SHP77 (cell line): ENCODE data around the gene LAMA1.

ENCODE experiments used
- DNase-seq, 2 experiments: peaks; one replicate each; lab custom pipeline; 2025; lab: John Stamatoyannopoulos, UW

LAMA1 gene

DNA sequence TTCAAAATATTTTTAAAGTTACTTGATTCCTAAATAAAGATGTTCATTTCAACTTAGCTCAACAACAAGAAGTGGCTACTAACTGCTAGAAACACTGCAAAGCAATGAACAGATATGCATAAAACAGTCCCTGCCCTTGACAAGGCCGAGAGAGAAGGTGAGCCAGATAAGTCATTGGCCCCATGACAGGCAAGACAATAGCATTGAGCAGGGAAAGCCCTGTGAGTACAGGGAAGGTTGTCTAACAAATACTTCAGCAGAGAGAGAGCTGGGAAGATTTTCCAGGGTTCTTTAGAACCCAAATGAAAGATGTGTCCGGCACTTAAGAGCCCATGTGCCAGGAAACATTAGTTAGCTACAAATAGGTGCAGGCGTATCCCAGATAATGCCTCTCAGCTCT is 4.7 kb downstream of the LAMA1 start:
- DNase-seq, result no peak

DNA sequence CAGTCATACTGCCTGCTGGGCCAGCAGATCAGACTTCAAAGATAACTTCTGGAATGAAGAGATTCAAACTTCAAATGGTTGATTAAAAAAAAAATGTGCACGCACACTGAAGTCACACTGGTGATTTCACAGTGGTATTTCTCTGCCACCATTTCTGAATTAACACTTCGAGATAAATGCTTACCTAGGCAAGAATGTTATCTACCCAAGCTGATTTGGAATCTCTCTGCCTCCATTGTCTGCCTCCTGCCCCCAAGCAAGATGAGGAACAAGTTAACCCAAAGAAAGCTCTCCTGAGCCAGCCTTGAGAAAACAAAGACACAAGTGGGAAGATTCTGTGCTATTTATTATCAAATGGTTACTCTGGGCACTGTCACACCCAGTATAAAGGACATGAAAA is 6.5 kb downstream of the LAMA1 start:
- DNase-seq, result no peak

DNA sequence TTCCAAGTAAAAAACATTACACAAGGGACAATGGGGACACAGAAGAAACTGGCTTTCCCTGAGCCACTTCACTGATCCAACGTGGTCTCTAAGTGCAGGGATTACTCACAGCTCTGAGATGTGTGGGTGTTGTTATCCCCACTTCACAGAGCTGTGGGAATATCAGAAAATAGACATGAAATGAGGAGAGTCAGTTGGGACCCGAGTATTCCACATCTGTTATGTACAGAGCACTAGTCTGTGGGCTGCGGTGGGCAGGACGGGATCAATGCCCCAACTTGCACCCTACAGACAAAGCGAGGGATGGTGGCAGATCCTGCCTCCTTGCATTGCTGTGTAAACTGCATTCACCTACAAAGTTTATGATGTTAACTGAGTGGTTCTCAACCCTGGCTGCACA is 11.7 kb downstream of the LAMA1 start:
- no peak for DNase-seq

DNA sequence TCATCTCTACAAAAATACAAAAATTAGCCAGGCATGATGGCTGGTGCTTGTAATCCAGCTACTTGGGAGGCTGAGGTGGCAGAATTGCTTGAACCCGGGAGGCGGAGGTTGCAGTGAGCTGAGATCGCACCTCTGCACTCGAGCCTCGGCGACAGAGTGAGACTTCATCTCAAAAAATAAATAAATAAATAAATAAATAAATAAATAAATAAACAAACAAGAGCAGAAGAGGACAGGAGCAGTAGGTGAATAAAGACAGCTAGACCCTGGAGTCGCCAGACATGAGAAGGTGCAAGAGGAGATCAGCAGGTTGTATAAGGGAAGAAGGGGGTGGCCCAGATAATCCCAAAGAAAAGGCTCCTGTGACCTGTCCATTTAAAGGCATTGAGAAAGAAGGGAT is 12.3 kb downstream of the LAMA1 start:
- DNase-seq, result no peak

DNA sequence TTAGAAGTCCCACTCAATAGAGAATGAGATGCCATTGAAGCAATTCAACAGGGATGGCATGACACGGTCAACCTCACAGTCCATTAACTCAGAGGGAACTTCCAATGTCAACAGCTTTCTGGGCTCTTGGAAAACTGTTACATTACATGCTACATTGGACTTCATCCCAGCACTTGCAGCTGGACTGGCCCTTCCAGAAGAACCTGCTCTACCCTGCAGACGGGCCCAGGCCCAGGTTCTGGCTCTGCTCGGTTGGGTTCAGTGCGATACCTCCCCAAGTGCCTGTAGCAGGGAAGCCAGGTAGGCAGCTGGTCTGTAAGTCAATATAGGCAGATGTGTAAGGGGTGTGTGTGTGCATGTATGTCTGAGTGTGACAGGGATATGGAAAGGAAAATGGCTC is 12.9 kb downstream of the LAMA1 start:
- no peak for DNase-seq

DNA sequence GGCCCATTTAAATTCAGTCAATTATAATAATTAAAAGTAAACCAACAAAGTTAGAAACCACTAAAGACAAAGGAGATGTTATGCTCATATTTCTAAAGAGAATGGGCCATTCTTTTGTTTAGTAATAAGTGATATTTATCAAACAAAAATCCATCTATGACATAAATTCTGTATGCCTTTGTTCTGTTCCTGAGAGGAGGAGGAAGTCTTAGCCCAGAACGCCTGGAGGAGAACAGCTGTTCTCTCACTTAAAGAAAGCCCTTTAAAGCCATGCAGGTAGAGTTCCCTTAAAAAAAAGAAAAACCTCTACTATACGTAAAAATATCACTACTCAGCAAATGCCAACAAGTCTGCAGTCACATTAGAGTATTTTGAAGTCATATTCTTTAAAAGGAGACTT is 15.5 kb downstream of the LAMA1 start:
- no peak for DNase-seq

DNA sequence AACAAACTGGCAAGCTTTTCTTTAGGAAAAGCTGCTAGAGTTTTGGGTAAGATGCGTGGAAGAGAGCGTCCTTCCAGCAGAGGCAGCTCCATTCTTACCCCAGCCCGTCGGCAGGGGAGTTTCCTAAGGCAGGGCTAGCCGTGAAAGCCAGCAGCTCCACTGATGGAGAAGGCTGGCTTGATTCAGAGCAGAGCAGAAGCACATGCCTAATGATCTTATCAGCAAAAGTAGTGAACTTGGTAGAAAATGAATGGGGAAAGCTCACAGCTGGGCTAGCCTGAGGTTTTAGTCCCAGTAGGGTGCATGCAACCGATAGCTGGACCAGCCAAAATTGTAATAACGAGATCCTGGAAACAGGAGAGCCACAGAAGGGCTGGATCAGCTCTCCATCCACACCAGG is 20.8 kb downstream of the LAMA1 start:
- DNase-seq, result no peak

DNA sequence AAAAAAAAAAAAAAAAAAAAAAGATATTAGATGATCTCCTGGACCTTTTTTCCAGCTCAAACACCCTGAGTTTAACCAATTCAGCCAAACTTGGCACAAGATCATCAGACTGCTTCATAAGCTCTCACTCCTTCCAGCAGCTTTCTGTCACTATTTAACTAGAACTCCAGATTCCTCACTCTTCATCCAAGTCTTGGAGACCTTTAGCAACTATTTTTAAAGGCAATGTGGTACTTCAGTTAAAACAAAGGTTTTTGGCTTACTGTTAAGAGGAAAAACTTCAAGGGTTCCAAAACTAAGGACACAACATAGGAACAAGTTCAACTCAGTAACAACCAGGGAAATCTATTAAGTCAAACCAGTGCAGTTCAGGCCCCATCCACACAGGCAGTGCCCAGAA is 23.2 kb downstream of the LAMA1 start:
- no peak for DNase-seq

DNA sequence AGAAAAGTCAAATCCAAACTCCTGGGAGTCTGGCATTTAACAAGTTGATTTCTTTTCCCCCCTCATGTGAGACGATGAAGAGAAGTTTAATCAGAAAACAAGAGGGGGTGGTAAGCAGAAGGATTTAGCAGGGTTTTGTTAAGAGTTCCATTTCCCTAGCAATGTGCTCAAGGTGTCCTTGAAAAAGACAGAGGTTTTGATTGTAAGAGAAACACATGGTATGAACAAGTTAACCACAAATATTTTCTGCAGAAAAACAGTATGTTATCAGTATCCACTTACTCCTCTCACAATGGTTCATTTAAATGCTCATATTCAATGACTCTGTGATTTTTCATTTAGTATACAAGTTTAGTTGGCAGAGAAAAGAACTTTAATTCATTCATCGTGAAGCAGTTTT is 26.8 kb downstream of the LAMA1 start:
- no peak for DNase-seq

DNA sequence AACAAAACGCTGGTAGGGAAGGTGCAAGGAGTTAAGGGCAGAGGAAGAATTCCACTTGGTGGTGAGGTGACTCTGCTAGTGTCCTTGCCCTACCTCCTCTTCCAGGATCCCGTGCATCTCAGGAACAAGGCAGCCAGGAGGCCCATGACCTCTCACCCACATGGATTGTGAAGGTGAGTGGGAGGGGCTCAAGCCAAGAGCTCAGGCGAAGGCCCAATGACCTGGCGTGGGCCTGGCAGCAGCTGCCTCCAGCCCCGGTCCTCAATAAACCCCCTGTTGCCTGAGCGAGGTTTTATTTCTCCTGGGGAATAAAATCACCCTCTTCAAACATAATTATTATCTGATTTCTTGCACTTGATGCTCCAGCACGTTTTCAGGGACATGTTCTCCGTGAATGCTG is 28.2 kb downstream of the LAMA1 start:
- no peak for DNase-seq

DNA sequence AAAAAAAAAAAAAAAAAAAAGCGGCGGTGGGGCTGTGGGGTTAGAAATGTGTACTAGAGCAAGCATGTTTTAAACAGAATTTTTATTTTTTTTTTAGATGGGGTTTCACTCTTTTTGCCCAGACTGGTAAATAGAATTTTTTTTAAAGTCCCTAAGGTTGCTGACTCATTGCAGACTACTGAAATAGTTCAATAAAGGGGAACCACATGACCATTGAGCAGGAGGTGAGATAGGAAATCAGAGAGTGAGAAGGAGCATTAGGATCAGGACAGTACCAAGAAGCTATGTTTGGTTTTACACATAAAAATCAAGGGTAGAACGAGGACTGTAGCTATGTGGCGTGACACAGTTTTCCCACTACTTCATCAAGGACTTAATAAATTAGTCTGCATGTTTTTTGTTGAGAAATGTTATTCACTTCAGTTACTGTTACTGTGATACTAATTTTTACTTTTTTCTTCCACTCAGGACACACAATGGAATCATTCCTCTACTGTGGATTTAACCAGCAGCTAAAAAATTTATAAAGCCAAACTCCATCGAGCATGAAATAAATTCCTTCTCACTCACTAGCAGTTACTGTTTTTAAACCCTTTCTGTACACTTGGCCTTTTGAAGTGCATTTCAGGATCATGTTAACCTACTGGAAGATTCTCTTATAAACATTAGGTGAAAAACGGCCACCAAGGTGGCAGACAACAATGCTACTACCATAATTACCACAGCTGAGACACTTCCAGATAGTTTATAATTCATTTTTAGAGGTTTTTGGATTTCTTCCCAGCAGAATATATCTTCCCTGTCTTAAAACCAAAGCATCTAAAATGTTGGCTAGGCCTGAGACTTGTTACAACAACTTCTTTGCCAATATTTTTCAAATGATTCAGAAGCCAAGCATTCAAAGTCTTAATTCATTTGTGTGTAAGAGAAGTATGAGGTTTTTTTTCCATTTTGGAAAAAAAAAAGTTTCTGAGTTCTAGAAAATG is 33.2 kb downstream of the LAMA1 start:
- no peak for DNase-seq

DNA sequence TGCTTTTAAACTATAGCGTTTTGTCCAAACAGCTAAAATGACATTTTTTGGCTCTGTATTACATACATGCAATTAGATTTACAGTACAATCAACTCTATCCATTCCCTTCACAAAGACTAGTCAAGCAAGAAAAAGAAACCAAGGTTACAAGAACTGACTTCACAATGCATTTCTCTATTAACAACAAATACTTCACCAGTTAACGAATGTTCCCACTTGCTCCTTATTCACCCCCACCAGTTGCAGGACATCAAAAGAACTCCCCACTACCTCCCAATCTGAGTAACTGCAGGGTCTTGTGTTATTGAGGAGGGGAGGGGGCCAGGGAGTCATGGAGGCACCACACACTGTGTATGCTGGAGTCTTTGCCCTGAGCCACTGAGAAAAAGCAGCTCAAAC is 34.9 kb downstream of the LAMA1 start:
- no peak for DNase-seq

DNA sequence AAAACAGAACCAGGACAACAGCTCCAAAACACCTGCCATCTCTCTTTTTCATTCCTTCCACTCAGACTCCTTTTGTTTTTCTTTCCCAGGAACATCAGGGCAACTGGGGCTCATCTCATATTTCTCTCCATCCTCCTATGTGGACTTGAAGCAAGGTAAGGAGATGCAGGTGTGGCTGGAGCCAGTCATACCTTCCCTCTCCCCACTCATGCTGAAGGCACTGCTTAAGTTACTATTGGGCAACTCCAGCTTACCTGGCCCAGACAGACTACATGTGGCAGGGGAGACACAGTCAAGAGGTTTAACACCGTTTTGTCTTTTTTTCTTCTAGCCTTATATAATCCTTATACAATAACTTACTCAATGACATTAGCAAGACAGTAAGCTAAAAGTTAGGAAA is 38.4 kb downstream of the LAMA1 start:
- no peak for DNase-seq

DNA sequence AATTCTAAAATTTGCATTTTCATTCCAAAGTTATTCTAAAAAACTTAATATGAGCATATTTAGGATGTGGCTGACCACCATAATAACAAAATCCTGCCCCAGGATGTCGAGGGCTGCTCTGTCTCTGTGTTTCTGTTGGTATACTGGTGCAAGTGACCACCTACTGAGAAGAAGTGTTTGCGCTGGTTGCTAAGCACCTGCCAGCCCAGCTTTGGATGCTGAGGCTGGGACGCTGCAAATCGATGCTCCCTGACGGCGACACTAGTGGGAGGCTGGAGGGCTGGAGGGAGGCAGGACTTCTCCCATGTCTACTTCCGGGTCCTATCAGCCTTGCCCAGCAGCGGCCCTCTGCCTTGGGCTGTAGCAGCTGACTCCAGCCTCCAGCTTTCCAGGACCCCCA is 45.0 kb downstream of the LAMA1 start:
- no peak for DNase-seq

DNA sequence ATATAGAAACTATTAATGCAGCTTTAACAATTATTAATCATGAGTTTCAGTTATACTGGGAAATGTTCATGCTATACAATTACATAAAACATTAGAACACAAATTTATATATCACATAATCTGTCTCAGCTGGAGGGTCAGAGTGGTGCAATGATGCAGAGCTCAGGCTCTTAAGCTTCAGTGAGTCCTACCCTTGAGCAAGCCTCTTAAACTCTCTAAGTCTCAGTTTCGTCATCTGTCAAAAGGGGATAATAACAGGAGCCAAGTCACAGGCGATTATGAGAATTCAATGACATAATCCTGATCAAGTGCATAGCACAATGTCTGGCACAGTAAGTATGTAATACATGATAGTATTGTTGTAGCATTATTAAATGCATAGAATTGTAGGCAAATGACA is 46.0 kb downstream of the LAMA1 start:
- no peak for DNase-seq

DNA sequence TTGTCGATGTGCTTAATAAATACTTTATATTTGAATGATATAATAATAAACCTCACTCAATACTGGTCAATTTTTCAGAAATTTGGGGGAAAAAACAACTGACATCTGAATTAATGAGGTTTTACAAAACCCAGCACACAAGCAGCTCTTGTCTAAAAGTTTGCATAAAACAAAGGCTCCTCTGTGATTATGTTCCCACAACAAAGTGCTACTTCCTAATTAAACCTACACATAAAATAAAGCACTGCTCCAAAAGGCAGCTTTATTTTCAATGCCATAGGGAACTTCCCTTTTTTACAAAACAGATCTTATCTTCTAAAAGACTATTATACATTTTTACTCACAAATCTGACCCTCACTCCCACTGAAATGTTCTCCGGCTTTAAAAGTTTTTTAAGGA is 47.1 kb downstream of the LAMA1 start:
- no peak for DNase-seq

DNA sequence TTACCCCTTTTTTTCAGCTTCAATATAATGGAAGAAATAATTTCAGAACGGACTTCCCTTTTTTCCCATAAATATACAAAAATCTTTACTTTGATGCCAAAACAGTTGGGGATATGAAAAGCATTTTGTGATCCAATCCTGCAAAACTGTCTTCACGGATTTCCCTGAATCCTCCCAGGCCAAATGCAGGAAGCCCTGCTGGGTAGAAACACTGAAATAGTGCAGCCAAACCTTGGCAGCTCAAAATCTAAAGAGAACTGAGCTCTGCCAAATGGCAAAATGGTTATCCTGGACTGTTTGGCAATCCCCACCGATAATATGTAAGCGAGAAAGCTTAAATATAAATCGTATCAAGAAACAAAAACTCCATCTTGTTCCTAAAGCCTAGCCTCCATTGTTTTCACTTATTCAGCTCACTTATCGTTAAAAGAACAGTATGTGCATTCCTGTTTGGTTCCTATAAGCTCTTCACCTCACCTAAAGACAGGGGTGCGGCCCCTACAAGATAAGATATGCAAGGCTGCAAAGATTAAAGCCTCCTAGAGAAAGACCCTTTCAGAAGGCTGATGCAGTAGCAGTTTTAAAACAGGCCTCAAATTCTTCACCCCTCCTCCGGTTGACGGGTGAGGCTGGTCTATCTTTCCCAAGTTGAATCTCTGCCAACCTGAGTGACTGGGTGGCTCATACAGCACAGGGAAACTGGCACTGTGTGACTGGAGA is 48.6 kb downstream of the LAMA1 start:
- no peak for DNase-seq

DNA sequence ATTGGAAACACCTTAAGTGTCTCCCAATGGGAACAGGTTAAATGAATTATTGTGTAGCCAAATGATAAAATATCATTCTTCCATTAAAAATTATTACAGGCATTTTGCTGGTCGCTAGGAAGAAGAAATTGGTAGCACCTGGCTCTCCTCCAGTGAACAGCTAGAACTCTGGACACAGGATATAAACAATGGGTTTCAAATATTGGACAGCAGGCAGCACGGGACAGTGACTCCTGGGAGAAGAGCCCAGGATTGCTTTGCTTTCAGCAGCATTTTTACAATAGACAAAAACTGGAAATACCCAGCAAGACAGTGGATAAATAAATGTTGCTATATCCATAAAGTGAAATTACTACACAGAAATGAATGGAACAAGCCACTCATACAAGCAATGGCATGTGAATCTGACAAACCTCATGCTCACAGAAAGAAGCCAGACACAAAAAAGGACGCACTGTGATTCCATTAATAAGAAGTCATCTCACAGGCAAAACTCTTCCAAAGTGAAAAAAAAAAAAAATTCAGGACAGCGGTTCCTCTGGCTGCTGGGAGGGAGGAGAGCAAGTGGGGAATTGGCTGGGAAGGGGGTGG is 50.5 kb downstream of the LAMA1 start:
- no peak for DNase-seq

DNA sequence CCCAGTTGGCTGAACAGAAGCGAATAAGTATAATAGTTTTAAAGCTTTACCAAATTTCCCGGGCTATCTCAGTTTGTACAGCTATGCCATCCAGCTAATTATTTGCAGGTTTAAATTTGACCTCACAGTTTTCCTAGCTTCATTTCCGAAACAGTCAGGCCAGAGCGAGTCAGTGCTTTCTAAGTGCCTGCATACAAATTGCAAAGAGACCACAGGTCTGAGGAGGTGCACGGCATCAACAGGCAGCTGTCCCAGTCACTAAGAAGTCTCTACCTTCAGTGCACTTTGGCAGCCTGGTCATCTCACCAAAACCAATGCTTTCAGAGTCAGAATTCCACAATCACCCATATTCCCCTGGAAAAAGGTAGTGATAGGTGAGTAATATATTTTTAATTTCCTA is 51.9 kb downstream of the LAMA1 start:
- DNase-seq, result no peak

DNA sequence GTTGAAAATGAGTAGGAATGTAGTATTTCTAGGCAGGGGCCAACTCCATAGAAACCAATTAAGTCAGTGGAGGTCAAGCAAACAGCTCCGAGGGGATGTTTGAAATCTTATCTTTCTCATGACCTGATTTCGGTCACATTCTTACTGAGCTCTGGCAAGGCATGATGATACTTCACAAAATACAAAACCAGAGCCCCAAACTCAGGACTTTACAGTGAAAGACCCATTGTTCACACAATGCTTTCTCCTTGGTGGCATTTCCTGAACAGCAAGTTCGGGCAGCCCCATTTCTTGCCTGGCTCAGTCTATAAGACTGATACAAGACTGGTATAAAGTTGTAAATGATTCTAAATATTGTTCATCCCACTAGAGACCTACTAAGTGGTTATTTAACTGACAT is 53.3 kb downstream of the LAMA1 start:
- DNase-seq, result no peak

DNA sequence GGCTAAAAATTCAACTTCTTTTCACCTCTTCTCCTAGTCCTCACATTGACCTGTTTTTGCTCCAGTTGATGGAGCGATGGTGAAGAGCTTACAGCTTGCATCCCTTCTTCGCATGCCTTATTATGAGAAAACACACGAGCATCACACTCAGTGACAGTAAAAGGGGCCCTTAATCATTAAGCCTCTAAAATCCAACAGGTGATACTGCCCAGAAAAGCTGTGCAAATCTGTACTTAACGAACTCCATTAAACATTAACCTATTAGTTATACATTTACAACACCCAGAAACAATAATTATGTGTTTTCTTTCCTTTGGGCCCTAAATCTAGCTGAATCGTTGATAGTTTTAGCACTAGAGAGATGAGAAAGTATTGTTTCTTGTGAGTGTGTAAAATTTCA is 54.8 kb downstream of the LAMA1 start:
- no peak for DNase-seq

DNA sequence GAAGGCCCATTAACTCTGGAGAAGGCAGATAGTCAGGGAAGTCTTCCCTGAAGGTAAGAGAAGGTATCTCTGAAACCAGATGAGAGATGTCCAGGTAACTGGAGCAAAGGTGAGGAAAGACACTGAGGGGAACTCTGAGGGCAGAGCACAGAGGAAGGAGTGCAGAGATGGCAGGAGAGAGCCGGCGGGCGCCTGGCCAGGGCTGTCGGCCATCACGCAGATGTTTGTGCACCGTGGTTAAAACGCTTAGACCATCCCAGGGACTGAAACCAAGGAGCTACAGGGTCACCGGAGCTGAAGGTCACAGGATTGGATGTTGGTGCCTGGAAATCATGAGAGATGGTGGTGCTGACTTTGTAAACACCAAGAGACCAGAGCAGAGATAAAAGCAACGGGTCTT is 55.4 kb downstream of the LAMA1 start:
- no peak for DNase-seq

DNA sequence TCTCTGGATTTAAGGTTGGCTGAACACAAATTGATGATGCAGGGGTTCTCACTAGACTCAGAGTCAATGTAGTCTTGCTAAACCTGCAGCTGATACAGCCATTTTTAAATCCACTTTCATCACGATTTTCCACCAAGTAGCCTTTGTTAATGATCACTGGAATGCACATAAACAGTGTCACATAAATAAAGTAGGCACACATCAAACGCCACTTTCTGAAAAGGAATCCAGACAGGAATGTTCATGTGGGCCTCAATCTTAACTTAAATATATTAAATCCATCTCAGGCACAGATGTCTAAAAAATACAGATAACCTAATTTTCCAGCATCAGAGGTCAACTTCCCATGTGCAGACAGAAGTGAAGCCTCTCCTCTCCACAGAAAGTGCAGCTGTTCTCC is 58.3 kb downstream of the LAMA1 start:
- DNase-seq, result no peak
